Loucy (cell line): ENCODE measurements around the gene PBX4.

Experiments
- CTCF ChIP-seq: fragments of 200-600 bp; sonication (generic); conservative IDR thresholded peaks from 2 replicates; pipeline ENCODE4 v1.5.1; 2014; ENCODE audit warnings: mild to moderate bottlenecking, antibody characterized with exemption, low read length
- EZH2phosphoT487 ChIP-seq: fragments of 200-600 bp; IDR thresholded peaks from 2 replicates; pipeline ENCODE4 v1.6.1; 2018; ENCODE audit warnings: antibody characterized with exemption, mild to moderate bottlenecking, moderate library complexity, borderline replicate concordance

- TF ChIP-seq CTCF (no peak), EZH2phosphoT487 (no peak)
These were observed 36.0 kb upstream of the PBX4 start for GRCh38 chr19:19654441-19654840.
